ENCODE data around the gene PIK3C2B. TPM values are rescaled to one million over a fixed set of nuclear protein-coding genes. Genes with fewer than 3 reads are reported as not detected.

PIK3C2B gene
- total RNA-seq, 1 experiment from 2014 or later: 4.9 TPM

DNA sequence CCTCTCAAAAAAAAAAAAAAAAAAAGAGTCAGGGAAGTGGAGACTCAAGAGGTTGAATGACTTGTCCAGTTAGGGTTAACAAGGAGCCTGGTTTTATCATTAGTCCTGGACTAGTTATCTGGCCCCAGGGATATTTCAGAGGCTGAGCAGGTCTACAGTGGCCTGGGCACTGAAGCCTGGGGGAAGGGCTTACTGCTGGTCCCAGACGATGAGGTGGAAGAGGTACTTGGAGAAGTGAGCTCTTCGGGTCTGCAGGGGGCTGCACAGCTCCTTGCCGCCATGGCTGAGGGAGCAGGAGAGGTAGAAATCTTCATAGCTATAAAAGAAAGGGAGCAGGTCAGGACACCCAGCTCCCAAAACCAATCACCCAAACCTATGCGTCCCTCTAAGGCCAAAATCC lies 40.1 kb downstream of the PIK3C2B start:
- in situ Hi-C loops (cut with HindIII; ENCODE audit: low pct_unique_long_range_greater_than_20kb, low sequenced_read_pairs): no loop called here
- no peak for DNase-seq (ENCODE audit: low read depth, low spot score)

DNA sequence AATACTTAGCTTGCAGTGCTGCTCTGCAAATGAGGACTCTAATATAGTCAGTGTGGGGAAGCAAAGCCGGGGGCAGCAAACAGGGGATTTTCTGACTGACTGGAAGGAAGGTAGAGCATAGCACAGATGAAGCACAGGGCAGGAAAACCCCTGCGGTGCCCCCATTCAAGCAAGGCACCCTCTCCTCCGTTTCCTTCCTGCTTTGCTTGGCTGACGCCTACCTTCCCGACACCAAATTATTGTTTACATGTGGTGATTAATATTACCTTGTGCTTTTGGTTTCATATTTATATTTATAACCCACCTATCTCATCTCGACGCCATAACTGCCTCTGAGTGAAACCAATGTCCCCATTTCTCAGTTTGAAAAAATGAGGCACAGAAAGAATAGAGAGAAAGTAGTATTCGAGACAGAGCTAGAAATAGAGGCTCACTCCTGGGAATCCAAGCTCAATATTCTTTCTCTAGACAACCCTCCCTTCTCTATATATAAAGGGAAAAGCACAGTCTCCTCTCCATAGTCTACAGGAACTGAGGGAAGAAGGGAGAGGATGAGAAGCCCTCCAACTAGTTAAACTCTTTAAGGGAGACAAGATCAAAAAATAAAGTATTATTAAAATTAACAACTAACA lies 41.3 kb downstream of the PIK3C2B start:
- in situ Hi-C loops (cut with HindIII; ENCODE audit: low pct_unique_long_range_greater_than_20kb, low sequenced_read_pairs): no loop called here
- no peak for DNase-seq (ENCODE audit: low read depth, low spot score)

DNA sequence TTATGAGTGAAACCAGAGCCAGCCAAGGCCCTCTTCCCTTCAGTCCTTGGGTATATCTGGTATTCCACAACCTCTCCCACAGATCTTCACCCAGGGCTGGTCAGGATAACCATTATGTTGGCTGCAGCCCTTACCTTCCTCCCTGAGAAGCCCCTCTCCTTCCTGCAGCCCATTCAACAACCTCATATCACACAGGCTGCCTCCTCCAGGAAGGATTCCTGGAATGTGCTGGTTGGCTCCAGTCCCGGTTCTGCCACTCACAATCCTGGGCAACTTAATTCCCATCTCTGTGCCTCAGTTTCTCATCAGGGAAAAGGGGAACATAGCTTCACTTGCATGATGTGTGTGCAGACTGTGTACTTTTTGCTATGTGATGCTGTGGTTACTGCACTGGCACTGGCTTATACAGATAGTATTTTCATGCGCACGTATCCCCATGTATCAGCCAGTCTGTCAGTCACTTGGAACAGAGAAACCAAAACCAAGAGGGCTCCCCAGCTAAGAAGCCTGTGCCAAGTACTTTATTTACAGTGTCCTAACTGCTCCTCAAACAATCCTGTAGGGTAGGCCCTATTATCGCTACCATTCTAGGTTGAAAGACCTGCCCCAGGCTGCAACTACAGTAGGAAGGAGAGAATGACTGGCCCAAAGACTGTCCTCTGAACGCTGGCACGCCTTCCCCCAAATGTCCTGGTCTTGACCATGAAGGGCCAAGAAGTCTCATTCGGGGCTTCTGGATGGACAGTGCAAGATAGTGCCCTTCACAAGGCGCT lies 43.1 kb downstream of the PIK3C2B start:
- in situ Hi-C loops (cut with HindIII; ENCODE audit: low pct_unique_long_range_greater_than_20kb, low sequenced_read_pairs): no loop called here
- no peak for DNase-seq (ENCODE audit: low read depth, low spot score)

DNA sequence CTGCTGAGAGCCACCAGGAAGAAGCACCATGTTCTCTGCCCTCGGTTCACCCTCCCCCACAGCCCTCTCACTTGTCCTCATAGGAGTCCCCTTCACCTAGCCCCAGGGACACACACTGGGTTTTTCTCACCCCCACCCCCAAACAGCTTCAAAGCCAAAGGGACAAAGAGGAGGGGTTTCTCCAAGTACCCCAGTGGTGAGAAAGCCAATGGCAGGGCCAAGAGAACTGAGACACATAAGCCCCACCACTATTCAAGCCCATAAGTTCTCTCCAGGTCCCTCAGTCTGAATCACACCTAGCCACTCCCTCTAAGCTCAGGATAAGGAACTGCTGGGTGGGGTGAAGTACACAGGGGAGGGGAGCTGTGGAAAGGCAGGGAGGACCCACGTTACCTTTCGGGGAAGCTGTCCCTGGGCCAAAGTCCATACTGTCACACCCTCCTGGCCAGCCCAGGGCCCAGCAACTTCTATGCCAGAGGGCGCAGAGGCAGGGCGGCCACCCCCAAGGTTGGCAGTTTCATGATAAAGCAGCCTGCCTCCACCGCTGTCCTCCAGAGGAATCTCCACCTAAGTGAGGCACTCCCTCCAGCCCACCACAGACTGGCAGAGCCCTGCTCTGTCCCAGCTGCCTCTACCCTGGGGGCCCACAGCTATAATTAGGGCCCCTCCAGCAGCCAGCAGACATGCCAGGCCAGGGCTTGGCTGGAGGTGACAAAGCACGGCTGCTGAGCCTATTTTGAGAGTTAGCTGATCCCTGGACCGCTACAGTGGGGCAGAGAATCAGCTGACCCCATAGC lies 43.9 kb downstream of the PIK3C2B start:
- in situ Hi-C loops (cut with HindIII; ENCODE audit: low pct_unique_long_range_greater_than_20kb, low sequenced_read_pairs): no loop called here
- DNase-seq (ENCODE audit: low read depth, low spot score): no peak

DNA sequence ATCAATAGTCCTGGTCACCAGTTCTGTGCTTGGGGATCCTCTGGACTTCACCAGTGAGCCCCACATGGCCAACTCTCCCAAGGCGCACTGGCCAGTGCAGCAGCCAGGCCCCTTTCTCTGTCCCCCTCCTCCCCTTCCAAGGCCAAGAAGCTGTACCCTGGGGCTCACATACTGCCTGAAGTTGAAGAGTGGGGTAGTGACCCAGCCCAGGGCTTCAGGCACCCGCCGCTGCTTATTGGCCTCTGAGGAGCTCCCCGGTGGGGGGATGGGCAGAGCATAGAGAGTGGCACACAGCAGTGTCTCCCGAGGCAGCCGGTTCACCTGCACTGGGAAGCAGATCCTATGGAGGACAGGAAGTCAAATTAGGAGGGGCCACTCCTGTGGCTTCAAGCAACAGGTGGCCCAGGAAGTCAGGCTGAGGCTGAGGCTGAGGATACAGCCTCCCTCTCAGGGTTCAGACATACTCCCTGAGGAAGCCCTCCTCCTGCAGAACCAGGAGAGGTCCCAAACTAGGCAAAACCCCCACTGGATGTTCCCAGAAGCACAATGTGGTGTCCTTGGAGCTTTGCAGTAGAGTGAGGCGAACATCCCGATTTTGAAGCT lies 44.8 kb downstream of the PIK3C2B start:
- no peak for DNase-seq (ENCODE audit: low read depth, low spot score)
- in situ Hi-C loops (cut with HindIII; ENCODE audit: low pct_unique_long_range_greater_than_20kb, low sequenced_read_pairs): no loop called here

DNA sequence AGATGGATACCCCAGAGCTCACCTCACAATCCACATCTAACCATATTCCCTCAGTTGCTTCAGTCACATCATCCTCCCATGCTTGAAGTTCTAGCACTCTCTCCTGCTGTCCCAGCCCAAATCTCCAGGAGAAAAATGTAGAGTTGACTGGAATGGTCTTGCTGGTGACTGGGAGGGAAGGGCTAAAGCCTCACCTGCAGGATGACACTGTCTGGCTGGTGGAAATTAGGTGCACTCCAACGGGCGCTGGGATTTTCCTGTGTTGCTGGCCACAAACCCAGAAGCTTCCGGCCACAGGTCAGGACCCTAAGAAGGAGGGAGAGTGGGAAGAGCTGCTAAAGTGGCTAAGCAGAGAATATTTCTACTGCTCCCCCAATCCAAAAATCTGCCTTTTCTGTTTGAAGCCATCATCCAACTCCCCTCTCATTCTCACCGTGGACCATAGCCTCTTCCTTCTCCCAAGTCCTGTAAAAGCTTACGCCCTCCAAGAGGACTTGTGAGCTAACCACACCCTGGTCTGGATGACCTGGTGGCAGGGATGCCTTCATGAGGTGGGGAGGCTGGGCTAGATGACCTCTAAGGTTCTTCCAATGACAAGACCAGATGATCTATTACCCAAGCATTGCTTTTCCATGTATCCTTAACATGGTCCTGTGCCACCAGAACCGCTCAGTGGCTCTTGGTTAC lies 45.5 kb downstream of the PIK3C2B start:
- DNase-seq (ENCODE audit: low read depth, low spot score): no peak
- in situ Hi-C loops (cut with HindIII; ENCODE audit: low pct_unique_long_range_greater_than_20kb, low sequenced_read_pairs): no loop called here

DNA sequence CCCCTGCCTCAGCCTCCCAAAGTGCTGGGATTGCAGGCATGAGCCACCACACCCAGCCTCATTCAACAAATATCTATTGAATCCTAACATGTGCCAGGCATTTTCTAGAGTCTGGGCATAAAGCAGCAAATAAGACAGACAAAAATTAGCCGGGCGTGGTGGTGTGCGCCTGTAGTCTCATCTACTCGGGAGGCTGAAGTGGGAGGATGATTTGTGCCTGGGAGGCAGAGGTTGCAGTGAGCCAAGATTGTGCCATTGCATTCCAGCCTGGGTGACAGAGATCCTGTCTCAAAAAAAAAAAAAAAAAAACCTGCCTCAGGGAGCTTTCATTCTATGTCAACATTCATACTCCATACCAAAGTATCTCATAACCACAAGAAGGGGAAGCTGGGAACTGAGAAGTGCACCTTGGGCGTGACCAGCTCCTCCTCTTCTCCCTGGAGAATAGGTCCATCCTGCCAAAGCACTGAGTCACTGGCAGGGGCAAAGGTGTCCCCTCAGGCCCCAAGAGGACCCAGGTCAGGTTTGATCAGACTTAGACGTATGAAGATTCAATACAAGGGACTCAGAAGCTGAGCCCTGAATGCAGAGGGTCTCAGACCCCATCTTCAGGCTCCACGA lies 46.2 kb downstream of the PIK3C2B start:
- in situ Hi-C loops (cut with HindIII; ENCODE audit: low pct_unique_long_range_greater_than_20kb, low sequenced_read_pairs): no loop called here
- no peak for DNase-seq (ENCODE audit: low read depth, low spot score)

DNA sequence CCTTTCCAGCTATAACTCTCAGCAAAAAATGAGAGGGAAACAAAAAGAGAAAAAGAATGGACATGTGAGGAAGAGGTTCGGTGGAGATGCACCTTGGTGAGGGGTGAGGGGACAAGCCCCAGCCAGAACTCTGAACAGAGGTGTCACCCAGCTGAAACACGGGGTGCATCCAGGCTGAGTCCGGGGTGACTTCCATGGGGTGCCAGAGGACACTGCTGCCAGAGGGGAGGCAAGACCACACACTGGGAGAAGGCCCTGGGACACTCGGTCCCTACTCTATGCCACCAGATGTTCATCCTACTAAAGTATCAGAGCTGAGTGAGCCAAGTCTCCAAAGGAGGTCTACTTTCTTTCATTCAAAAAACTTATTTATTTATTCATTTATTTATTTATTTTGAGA lies 46.9 kb downstream of the PIK3C2B start:
- no peak for DNase-seq (ENCODE audit: low read depth, low spot score)
- in situ Hi-C loops (cut with HindIII; ENCODE audit: low pct_unique_long_range_greater_than_20kb, low sequenced_read_pairs): no loop called here

DNA sequence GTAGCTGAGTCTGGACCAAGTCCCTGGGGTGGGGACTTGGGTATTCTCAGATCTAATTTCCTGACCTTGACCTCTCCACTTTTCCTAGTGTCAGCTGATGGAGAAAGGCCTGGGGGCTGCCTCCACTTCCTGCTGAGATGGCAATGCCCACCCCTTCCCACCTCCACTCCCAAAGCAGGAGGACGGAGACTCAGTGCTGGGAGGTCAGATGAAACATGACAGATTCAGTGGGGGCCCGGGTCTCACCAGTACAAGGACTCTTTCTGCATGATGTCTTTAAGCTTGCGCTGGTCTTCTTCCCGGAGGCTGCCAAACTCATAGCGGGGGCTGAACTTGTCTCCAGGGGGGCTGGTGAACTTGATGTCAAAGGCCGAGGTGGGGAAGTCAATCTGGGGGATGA lies 47.4 kb downstream of the PIK3C2B start:
- no peak for DNase-seq (ENCODE audit: low read depth, low spot score)

DNA sequence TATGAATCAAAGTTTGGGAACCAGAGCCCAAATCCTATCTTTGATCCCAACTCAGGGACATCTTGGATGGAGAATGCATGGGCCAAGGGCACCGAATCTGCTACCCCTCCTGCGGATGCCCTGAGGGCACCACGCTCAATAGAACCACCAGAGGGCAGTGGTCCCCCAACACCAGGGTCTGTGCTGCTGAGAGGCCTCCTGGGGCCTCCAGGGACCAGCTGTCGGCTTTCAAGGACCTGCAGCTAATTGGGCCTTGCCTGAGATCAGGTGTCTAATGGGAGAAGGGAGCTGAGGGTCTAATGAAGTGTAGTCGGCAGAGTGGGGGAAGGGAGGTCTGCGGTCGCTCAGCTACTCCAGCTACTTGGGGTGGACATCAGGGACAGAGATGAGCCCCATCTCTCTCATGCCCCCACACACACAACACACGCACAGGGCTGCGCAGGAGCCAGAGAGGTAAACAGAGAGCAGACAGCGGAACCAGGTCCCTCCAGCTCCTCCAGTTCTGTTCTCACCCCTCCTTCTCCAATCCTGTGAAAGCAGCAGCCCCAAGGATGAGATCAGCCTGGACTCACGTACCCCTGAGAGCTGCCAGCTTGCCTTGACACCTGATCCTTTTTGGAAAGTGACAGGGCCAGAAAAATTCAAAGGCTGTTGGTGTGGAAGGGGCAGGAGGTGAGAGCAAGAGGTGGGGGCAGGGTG lies 48.0 kb downstream of the PIK3C2B start:
- DNase-seq (ENCODE audit: low read depth, low spot score): peak; percentile 71
- in situ Hi-C loops (cut with HindIII; ENCODE audit: low pct_unique_long_range_greater_than_20kb, low sequenced_read_pairs): no loop called here

More for the DNA sequence above, 47.4 kb downstream of the PIK3C2B start:
- in situ Hi-C loops (cut with HindIII; ENCODE audit: low pct_unique_long_range_greater_than_20kb, low sequenced_read_pairs): no loop called here

DNA sequence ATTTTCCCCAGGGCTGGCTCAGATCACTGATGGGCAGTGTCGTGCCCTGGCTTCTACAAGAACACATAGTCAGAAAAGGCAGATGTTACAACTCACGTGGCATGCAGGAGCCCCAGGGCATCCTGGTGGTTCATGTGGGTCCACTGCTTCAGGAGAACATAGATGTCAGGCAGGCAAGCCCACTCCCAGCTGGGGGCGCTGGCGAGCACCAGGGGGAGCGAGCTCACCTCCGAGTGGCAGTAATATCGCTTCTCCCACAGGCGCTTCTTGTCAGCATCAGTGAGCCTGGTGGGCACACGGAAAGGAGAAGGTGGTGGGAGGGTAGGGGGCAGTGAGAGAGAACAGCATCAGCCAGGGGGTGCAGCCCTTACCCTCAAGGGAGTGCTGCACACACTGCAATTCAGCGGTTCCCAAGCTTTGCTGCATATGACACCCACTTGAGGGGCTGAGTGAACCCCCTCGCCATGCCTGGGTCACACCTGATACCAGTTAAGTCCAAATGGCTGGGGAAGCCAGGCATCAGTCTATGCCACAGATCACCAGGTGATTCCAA lies 48.7 kb downstream of the PIK3C2B start:
- DNase-seq (ENCODE audit: low read depth, low spot score): peak; percentile 87
- in situ Hi-C loops (cut with HindIII; ENCODE audit: low pct_unique_long_range_greater_than_20kb, low sequenced_read_pairs): no loop called here

Other genes with a start within 250 kb of the PIK3C2B start
- 0.08 TPM in 1 of 2 replicates, not detected in the other for gene PLEKHA6, start 134.9 kb downstream of the PIK3C2B start, total RNA-seq (2014; rRNA removed; shearing (Covaris generic))
- 24.8 and 25.1 TPM in 2 replicates for gene PPP1R15B, start 83.0 kb downstream of the PIK3C2B start, total RNA-seq (2014; rRNA removed; shearing (Covaris generic))
- 15.8 and 21.9 TPM in 2 replicates for gene MDM4, start 21.6 kb upstream of the PIK3C2B start, total RNA-seq (2014; rRNA removed; shearing (Covaris generic))
- gene LRRN2, start 190.9 kb upstream of the PIK3C2B start, total RNA-seq (2014; rRNA removed; shearing (Covaris generic)): not detected in 2 replicates